Measurements from ENCODE around the gene RTL10. TPM values are rescaled to one million over a fixed set of nuclear protein-coding genes. Genes with fewer than 3 reads are reported as not detected.

The RTL10 gene
- total RNA-seq, 1 experiment from 2014 or later, result 24.4 TPM

- Histone ChIP-seq H2BK12ac (ENCODE audit: insufficient read length, low read depth, low read length) (no peak overlapping the region), H3K27me3 (ENCODE audit: insufficient read depth, low read length) (no peaks in the 10 kb centered on the region), H3K9ac (ENCODE audit: extremely low read depth, insufficient read length, low read length) (no peak overlapping the region), H4K20me1 (ENCODE audit: control insufficient read depth, insufficient read depth, insufficient read length) (no peaks in the 10 kb centered on the region), H3K4me1 (ENCODE audit: insufficient read depth, low read length) (no peaks in the 10 kb centered on the region; the same call in 1 of the 2 replicates), H3K18ac (ENCODE audit: insufficient read length, low read depth, low read length) (no peak overlapping the region), H3K4ac (ENCODE audit: low read depth, low read length) (no peak overlapping the region), H3K23ac (ENCODE audit: insufficient read length, low read depth, low read length) (no peak overlapping the region), H3K79me2 (ENCODE audit: insufficient read depth, low read length) (no peaks in the 10 kb centered on the region), H3K27ac (ENCODE audit: insufficient read length, low read depth, low read length) (no peak overlapping the region), H2BK120ac (ENCODE audit: low read depth, low read length, poor library complexity, severe bottlenecking) (no peak overlapping the region), H3K56ac (ENCODE audit: insufficient read length, low read depth, low read length) (no peak overlapping the region), H4K5ac (ENCODE audit: insufficient read length, low read depth, low read length) (no peak overlapping the region), H3K23me2 (ENCODE audit: insufficient read length, low read depth, low read length, poor library complexity, severe bottlenecking) (no peaks in the 10 kb centered on the region), H3K9me3 (ENCODE audit: control insufficient read depth, low read depth, low read length) (no peaks in the 10 kb centered on the region), H3K14ac (ENCODE audit: insufficient read depth, low read length) (no peak overlapping the region; the same call in 1 of the 2 replicates), H4K91ac (ENCODE audit: insufficient read length, low read depth, low read length) (no peak overlapping the region), H2BK5ac (ENCODE audit: insufficient read length, low read length) (no peak overlapping the region), H4K8ac (replicated peaks; ENCODE audit: insufficient read length, low read depth, low read length) (no peak overlapping the region), H2BK20ac (ENCODE audit: low read depth, low read length, poor library complexity, severe bottlenecking) (no peak overlapping the region), H3T11ph (ENCODE audit: low read length) (no peak overlapping the region), H2AFZ (ENCODE audit: low read length) (no peak overlapping the region), H3K79me1 (ENCODE audit: insufficient read depth, low read depth, low read length, poor library complexity, severe bottlenecking) (no peaks in the 10 kb centered on the region), H2AK5ac (ENCODE audit: insufficient read length, low read length) (no peak overlapping the region), H3K4me2 (ENCODE audit: insufficient read depth, insufficient read length, low read length) (no peak overlapping the region), H2BK15ac (ENCODE audit: low read depth, low read length) (no peak overlapping the region)
- Mint-ChIP-seq H3K4me3 (no peak overlapping the region), H3K36me3 (ENCODE audit: insufficient read depth in 1 of 3, low read depth in 3 of 3) (peaks cover 0 to 2% (median 0%) of the 10 kb centered on the region in 3 experiments; a peak in 1 of 7 replicates), H3K4me1 (peaks cover 10 to 18% of the 10 kb centered on the region in 2 experiments), H3K27me3 (ENCODE audit: low read depth) (no peaks in the 10 kb centered on the region; the same call in 1 of the 2 replicates), H3K9me3 (no peaks in the 10 kb centered on the region), H3K27ac (no peak overlapping the region)
- no peak for TF ChIP-seq CTCF (conservative IDR thresholded peaks at IDR 0.05)
- no peak for DNase-seq
- no CpG with 5 or more reads among the region's 13 CpGs for WGBS (ENCODE audit: extremely low coverage, insufficient read length, low lambda C conversion rate)
Measured at GRCh38 chr22:19900707-19901436, 46.2 kb upstream of the RTL10 start.

Data from H9 (cell line).